ENCODE measurements around the gene CHST2.
A peak's percentile ranks its signal among the peaks of the same experiment; 100 is the strongest.

- TF ChIP-seq POLR2A (IDR thresholded peaks at IDR 0.05; ENCODE audit: low read depth, low read length), result no peak
- TF ChIP-seq EZH2 (IDR thresholded peaks at IDR 0.05; ENCODE audit: borderline replicate concordance, low read depth, low read length, severe bottlenecking), result no peak
- TF ChIP-seq, protein P1, sequence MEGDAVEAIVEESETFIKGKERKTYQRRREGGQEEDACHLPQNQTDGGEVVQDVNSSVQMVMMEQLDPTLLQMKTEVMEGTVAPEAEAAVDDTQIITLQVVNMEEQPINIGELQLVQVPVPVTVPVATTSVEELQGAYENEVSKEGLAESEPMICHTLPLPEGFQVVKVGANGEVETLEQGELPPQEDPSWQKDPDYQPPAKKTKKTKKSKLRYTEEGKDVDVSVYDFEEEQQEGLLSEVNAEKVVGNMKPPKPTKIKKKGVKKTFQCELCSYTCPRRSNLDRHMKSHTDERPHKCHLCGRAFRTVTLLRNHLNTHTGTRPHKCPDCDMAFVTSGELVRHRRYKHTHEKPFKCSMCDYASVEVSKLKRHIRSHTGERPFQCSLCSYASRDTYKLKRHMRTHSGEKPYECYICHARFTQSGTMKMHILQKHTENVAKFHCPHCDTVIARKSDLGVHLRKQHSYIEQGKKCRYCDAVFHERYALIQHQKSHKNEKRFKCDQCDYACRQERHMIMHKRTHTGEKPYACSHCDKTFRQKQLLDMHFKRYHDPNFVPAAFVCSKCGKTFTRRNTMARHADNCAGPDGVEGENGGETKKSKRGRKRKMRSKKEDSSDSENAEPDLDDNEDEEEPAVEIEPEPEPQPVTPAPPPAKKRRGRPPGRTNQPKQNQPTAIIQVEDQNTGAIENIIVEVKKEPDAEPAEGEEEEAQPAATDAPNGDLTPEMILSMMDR (IDR thresholded peaks at IDR 0.05; ENCODE audit: extremely low read depth in 1 of 2, insufficient read depth in 1 of 2, low read depth in 1 of 2, low read length in 2 of 2), result no peak
- TF ChIP-seq, protein P2, sequence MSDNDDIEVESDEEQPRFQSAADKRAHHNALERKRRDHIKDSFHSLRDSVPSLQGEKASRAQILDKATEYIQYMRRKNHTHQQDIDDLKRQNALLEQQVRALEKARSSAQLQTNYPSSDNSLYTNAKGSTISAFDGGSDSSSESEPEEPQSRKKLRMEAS (IDR thresholded peaks at IDR 0.05; ENCODE audit: insufficient read depth, insufficient read length), result no peak
- TF ChIP-seq JUN (IDR thresholded peaks at IDR 0.05; ENCODE audit: borderline replicate concordance, insufficient read depth, insufficient read length, low read depth), result peak; percentile 32
Measured at GRCh38 chr3:143167969-143168854, 48.6 kb downstream of the CHST2 start.

All from endothelial cell of umbilical vein (primary cell).